ENCODE data around the gene MEAK7.
"Not testable (repeated sequence)": the region's sequence is repeated elsewhere in the genome, so short reads cannot be mapped to it uniquely, and the experiment has no call there.

The MEAK7 gene

GRCh38 chr16:84532855-84533486 is 28.5 kb upstream of the MEAK7 start:
- no peak for DNase-seq (ENCODE audit: low read depth)

DNA sequence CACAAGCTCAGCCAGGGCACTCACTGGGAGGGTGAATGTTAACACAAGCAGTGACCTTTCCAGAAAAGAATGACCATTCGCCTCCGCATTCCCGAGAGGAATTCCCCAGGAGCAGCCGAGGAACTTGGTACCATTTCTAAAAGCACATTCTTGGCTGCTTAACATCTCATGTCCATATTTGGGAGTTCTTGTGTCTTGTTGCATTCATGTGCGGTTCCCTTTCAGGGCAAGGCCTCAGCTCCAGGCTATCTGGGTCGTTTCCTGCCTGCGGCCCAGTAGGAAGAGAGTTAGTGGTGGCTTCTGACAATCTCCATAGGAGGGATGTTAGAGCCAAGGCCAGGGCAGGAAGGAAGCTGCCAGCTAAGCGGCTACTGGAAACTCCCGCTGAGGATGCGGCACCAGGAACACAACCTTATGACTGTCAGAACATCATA is 27.8 kb upstream of the MEAK7 start:
- no peak for DNase-seq (ENCODE audit: low read depth)

DNA sequence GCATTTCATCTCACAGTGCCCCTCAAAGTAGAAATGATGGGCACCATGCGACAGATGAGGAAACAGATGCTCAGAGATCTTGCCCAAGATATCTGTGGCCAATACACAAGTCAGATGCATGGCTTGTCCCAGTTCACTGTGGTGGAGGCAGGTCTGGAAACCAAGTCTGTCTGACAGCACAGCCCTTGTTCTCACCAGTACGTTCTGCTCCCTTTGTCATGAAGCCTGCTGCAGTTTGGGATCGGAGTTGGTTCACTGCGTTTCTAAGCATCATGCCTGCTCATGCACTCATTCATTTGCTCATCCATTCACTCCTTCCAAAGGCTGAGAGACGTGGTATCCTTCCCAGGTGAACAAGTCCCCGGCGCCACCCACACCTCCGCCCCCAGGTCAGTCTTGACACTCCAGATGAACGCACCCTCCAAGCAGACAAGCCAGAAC is 27.2 kb upstream of the MEAK7 start:
- no peak for DNase-seq (ENCODE audit: low read depth)

DNA sequence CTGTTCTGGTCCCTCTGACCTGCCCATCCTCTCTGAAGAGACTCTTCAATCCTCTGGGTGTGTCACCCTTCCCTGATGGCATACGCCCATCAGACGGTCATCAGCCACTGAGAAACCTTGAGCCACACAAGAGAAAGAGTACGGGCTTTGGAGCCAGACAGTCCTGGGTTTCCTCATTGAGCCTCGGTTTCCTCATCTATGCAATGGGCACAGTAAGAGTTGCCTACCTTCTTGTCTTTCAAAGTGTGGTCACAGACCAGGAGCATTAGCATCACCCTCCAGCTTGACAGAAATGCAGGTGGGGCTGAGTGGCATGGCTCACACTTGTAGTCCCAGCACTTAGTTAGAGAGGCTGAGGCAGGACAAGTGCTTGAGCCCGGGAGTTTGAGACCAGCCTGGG is 26.1 kb upstream of the MEAK7 start:
- DNase-seq (ENCODE audit: low read depth) = no peak

DNA sequence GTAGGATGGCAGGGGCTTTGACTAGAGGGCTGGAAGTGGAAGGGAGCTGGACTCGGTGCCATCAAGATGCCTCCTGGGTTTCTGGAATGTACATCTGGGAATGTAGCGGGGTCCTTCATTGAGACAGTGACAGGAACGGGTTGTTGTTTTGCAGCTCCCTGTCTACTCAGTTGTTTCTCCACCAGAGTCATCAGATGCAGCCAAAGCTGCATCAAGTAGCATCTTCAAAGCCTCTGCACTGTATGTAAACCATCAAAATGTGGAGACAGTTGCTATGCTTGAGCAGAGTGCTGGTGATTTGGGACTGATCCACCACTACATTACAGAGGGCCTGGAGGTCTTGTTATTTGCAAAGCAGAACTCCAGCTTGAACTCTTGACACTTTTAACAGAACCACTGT is 25.1 kb upstream of the MEAK7 start:
- no peak for DNase-seq (ENCODE audit: low read depth)

DNA sequence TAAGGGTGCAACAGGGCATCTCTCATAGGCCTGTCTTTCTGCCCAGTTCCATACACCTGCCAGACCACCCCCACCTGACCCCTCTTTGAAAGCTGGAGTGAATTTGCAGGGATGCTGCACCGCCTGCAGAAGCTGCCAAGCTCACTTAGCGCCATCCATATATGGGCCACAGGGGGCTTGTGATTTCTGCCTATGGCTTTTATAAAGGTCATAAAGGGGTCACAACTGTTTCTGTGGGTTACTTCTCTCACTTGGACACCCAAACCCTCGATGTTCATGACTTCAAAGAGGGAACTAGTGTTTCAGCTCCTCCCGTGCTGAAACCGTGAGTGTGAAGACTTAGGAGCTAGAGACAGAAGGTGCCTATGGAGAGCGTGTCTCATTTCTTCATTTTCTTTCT is 23.9 kb upstream of the MEAK7 start:
- no peak for DNase-seq (ENCODE audit: low read depth)

DNA sequence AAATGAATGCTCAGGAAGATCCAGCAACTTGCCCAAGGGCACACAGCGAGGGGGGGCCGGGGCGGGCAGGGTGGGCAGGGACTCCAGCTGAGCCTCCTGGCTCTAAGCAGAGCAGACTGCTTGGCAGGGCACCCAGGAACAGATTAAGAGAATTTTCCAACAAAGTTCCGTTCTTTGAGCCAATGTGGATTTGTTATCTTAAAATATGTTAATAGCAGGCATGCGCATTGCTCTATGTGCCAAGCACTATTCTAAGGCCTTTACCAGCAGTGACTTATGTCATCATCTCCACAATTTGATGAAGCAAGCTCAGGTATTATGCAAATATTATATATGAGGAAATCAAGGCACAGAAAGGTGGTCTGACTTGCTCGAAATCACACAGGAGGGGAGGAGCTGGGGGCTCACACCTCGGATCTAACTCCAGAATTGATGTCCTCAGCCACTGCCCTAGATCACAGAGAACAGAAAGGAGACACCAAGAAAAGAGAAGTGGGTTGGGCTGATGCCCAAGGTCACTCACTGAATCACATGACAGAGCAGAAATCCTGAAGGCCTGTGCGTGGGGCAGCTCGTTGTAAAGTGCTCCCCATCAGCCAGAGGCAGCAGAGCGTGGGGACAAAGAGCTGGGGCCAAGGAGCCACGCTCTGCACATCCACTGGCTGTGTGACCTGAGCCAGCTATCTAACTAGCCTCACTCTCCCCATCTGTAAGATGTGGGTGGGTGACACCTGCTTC is 23.2 kb upstream of the MEAK7 start:
- no peak for DNase-seq (ENCODE audit: low read depth)

DNA sequence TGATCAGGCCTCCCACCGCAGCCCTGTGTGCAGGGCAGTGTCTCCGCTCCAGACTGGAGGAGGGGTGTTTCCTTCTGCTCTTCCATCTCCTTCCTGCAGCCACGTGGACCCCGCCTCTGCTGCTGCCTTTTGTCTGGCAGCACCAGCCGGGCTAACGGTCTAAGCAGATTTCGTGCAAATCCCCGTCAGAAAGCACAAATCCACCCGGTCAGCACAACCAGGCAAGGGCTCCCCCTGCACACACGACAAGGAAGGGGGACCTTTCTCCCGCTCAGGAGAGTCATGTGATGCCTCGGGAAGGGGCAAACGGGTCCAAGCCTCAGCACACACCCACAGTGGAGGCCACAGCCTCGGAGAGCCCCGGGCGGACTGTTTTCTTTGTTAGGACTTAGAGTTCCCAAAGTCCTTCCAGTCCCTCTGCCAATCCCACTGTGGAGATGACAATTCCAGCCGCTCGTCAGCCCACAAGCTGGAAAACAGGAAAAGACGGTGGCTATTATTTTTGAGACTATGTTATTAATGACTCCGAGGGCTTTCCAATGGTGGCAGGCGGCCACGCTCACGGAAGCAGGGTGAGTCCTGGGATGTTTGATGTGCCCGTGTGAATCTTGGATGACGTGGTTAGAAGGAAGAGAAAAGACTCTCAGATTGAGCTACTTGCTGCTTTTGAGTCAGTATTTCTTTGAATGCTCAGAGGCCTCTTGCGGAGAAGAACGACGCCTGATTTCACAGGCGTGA is 22.5 kb upstream of the MEAK7 start:
- no peak for DNase-seq (ENCODE audit: low read depth)

DNA sequence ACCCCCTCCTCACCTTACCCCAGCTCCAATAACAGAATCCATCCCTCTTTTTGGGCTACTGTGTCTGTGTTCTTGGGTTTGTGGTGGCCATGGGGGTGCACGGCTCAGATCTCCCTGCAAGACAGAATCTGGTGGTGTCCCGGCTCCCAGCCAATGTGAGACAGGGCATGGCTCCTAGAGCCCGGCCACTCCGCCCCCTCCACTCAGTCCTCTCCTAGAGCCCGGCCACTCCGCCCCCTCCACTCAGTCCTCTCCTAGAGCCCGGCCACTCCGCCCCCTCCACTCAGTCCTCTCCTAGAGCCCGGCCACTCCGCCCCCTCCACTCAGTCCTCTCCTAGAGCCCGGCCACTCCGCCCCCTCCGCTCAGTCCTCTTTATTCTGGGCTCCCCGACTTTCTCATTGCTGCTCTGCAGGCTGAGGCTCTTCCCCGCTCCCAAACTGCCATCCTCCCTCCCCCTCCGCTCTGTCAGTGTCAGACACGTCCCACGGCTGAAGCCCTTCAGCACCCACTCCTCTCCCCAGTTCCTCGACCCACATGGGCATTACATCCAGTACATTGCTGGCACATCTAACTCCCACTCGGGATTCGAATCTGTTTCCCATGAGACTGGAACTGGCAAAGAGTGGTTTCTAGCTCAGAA is 20.6 kb upstream of the MEAK7 start:
- DNase-seq (ENCODE audit: low read depth) = not testable (repeated sequence)

- DNase-seq (ENCODE audit: low read depth) = no peak
Measured at GRCh38 chr16:84524346-84524920, 20.0 kb upstream of the MEAK7 start.

DNA sequence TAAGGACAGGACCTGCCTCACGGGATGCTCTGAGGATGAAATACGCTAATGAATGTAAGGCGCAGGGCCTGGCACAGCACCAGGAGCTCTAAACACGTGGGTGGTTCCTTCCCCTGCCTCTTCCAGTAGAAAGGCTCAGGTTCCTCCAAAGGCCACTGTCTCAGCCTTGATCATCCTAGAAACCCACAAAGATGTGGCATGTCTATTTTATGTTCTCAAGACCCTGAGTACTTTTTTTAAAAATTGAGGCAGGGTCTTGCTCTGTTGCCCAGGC is 17.0 kb upstream of the MEAK7 start:
- DNase-seq (ENCODE audit: low read depth) = no peak

GRCh38 chr16:84520725-84521496 is 16.5 kb upstream of the MEAK7 start:
- DNase-seq (ENCODE audit: low read depth) = no peak

DNA sequence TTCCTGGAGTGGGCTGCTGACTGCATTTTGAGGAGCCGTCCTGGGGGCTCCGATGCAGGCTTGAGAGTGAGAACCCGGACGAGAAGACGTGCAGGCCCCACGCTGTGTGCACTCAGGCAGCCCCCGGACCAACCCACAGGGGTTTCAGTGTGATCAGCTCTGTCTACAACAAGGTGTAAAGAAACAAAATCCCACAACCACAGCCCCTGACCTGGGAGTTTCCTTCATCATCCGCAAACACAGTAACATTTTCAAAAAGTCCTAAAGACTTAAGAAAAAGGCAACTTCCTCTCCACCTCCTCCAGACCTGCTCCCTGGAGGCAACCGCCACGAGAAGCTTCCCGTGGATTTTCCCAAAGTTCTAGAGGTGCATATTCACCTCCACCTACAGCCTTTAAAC is 15.4 kb upstream of the MEAK7 start:
- DNase-seq (ENCODE audit: low read depth) = no peak

DNA sequence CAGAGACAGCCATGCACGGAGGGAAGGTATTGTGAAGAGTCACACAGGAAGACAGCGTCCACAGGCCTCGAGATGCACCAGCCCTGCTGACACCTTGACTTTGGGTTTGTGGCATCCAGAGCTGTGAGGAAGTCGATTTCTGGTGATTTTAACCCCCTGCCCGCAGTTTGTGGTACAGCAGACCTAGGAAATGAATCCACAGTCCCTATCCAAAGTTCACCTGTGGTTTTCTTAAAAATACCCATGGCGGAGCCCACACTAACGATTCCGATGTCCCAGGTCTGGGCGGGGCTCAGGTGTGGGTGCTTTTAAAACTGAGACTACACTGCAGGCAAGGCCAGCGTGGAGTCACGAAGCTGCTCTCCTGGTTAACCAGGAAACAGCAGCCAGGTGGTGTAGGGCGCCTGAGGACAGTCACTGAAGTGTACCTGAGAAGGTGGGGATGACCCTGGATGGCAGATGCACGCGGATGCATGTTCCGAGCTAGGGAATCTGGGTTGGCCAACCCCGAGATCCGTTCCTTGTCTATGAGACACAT is 14.4 kb upstream of the MEAK7 start:
- peak; percentile 33 for DNase-seq (ENCODE audit: low read depth)

DNA sequence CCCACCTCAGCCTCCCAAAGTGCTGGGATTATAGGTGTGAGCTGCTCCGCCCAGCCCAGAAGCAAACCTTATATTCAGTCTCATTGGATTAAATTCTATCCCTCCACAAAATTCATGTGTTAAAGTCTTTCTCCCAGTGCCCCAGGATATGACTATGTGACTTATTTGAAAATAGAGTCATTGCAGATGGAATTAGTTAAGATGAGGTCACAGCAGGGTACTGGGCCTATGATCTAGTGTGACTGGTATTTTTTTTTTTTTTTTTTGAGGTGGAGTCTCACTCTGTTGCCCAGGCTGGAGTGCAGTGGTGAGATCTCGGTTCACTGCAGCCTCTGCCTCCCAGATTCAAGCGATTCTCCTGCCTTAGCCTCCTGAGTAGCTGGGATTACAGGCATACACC is 13.8 kb upstream of the MEAK7 start:
- DNase-seq (ENCODE audit: low read depth) = not testable (repeated sequence)

- DNase-seq (ENCODE audit: low read depth) = no peak
Measured at GRCh38 chr16:84517366-84517765, 12.9 kb upstream of the MEAK7 start.

DNA sequence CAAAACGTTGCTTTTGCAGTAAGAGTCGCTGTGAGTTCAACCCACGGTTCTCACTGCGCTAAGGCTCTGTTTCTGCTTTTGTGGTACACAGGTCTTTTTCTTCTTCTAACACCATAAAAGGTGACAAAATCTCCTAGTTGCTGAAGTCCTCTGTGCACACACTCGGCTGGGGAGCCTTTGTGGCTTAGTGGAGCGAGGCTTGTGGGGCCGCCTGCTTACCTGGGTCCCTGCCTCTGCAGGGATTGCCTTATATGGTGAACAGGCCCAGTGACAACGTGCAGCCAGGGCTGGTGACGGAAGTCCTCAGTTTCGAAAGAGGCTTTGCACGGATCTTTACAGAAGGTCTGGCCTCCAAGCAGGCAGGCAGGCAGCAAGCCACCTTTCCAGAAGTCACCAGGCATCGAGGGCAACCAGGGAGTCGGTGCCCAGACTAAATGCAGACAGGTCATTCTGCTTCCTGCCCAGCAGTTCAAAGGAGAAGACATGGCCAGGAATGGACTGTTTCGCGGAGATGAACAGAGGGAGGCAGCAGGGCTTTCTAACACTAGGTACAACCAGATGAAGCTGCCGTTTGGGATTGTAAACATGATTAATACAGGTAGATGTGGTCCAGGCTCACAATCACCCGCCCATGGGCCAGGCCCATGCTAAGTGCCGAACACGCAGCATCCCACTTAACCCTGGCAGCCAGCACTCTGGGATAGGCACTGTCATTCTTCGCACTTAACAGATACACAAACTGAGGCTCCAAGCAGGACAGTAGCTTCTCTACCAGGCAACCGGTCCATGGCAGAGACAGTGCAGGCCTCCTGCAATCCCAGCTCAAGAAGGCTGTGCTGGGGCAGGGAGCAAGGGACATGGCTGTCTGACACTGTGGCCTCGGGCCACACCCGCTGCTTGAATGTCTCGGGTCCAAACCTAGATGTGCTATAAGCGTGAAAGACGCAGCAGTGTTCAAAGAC is 10.7 kb upstream of the MEAK7 start:
- peak; percentile 57 for DNase-seq (ENCODE audit: low read depth)

DNA sequence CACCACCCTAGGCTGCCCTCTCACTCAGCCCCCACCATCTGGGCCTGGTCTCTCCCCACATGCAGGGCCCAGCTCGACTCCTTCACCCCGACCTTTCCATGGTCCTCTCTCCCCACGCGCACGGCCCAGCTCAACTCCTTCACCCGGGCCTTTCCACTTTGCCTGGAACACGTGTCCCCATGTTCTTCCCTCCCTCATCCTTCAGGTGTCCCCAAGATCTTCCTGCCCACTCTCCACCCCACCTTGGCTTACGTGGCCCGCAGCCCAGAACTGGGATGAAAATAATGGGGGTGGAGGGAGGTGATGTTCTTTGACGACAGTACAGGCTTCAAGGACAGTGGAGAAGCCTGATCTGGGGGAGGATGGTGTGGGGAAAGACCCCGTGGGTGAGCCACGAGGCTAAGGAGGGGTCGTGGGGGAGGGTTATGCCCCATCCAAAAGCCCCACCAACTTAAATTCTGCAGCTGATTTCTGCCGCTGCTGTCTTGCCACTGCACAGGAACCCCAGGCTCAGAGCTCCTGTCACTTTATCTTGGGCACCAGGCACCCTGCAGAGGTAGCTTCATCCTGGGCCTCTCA is 9.9 kb upstream of the MEAK7 start:
- DNase-seq (ENCODE audit: low read depth) = no peak

DNA sequence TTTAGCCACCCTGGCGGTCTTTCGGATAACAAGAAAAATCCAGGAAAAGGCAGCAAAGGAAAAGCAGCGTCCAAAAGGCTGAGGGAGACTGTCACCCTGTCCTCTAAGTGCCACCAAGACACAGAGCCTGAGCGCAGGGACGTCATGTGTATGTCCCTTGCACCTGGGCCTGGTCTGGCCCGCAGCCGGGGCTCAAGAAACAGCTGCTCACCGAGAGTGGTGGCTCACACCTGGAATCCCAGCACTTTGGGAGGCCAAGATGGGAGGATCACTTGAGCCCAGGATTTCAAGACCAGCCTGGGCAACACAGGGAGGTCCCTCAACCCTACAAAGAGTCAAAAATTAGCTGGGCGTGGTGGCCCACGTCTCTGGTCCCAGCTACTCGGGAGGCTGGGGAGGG is 9.2 kb upstream of the MEAK7 start:
- DNase-seq (ENCODE audit: low read depth) = no peak

- no peak for DNase-seq (ENCODE audit: low read depth)
Measured at GRCh38 chr16:84513123-84513522, 8.7 kb upstream of the MEAK7 start.

Data from stimulated activated CD8-positive, alpha-beta memory T cell treated with anti-CD3 and anti-CD28 coated beads, Interleukin-15, amount 100 ng/mL, for 1 hour (primary cell).